ENCODE measurements around the gene OR10A2. TPM values are rescaled to one million over a fixed set of nuclear protein-coding genes. Genes with fewer than 3 reads are reported as not detected.

Gene OR10A2
- total RNA-seq, 1 donor from 2014 or later = not detected

GRCh38 chr11:6856871-6857270 is 6.0 kb upstream of the OR10A2 start:
- TF ChIP-seq, protein P1, sequence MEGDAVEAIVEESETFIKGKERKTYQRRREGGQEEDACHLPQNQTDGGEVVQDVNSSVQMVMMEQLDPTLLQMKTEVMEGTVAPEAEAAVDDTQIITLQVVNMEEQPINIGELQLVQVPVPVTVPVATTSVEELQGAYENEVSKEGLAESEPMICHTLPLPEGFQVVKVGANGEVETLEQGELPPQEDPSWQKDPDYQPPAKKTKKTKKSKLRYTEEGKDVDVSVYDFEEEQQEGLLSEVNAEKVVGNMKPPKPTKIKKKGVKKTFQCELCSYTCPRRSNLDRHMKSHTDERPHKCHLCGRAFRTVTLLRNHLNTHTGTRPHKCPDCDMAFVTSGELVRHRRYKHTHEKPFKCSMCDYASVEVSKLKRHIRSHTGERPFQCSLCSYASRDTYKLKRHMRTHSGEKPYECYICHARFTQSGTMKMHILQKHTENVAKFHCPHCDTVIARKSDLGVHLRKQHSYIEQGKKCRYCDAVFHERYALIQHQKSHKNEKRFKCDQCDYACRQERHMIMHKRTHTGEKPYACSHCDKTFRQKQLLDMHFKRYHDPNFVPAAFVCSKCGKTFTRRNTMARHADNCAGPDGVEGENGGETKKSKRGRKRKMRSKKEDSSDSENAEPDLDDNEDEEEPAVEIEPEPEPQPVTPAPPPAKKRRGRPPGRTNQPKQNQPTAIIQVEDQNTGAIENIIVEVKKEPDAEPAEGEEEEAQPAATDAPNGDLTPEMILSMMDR (IDR thresholded peaks at IDR 0.05) = no peak
- H3K4me3 Mint-ChIP-seq (ENCODE audit: unreplicated experiment) = no peak overlapping the region
- DNase-seq (ENCODE audit: extremely low spot score, unreplicated experiment) = no peak
- no peaks in the 10 kb centered on the region for H3K4me1 Mint-ChIP-seq (ENCODE audit: unreplicated experiment)
- H3K27me3 Mint-ChIP-seq (ENCODE audit: unreplicated experiment) = peaks cover 3% of the 10 kb centered on the region
- peaks cover 12% of the 10 kb centered on the region for H3K9me3 Mint-ChIP-seq (ENCODE audit: unreplicated experiment)
- no peak overlapping the region for H3K27ac Mint-ChIP-seq (ENCODE audit: unreplicated experiment)
- H3K36me3 Mint-ChIP-seq (ENCODE audit: unreplicated experiment) = no peaks in the 10 kb centered on the region

- Mint-ChIP-seq H3K36me3 (ENCODE audit: unreplicated experiment) (no peaks in the 10 kb centered on the region), H3K9me3 (ENCODE audit: unreplicated experiment) (peaks cover 2% of the 10 kb centered on the region), H3K27ac (ENCODE audit: unreplicated experiment) (no peak overlapping the region), H3K27me3 (ENCODE audit: unreplicated experiment) (peaks cover 6% of the 10 kb centered on the region), H3K4me1 (ENCODE audit: unreplicated experiment) (no peaks in the 10 kb centered on the region), H3K4me3 (ENCODE audit: unreplicated experiment) (no peak overlapping the region)
- no peak for DNase-seq (ENCODE audit: extremely low spot score, unreplicated experiment)
- TF ChIP-seq, protein P1 (IDR thresholded peaks at IDR 0.05) = no peak
Measured at GRCh38 chr11:6864438-6864837, 1.6 kb downstream of the OR10A2 start.

GRCh38 chr11:6871278-6871677 is 8.4 kb downstream of the OR10A2 start:
- H3K9me3 Mint-ChIP-seq (ENCODE audit: unreplicated experiment) = no peaks in the 10 kb centered on the region
- no peaks in the 10 kb centered on the region for H3K4me1 Mint-ChIP-seq (ENCODE audit: unreplicated experiment)
- no peak overlapping the region for H3K4me3 Mint-ChIP-seq (ENCODE audit: unreplicated experiment)
- H3K27ac Mint-ChIP-seq (ENCODE audit: unreplicated experiment) = no peak overlapping the region
- TF ChIP-seq, protein P1 (IDR thresholded peaks at IDR 0.05) = no peak
- H3K27me3 Mint-ChIP-seq (ENCODE audit: unreplicated experiment) = peaks cover 3% of the 10 kb centered on the region
- no peak for DNase-seq (ENCODE audit: extremely low spot score, unreplicated experiment)
- no peaks in the 10 kb centered on the region for H3K36me3 Mint-ChIP-seq (ENCODE audit: unreplicated experiment)

DNA sequence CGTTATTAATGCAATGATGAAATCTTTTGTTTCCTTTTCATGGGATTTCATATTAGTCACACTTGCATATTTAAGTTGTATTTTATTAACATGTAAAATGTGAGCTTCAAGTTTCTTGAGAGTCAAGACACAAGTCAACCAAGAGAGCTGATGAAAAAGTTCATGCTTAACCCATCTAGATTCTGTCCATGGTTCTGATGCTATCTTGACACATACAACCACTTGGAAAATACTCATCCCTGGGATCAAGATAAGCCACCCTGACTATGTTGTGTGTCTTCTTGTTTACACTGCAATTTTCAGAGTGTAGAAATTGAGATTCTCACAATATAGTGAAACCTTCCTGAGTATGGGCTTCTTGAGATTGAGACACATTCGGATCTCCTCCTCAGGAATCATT is 12.9 kb downstream of the OR10A2 start:
- Mint-ChIP-seq H3K4me1 (ENCODE audit: unreplicated experiment) (no peaks in the 10 kb centered on the region), H3K27me3 (ENCODE audit: unreplicated experiment) (peaks cover 3% of the 10 kb centered on the region), H3K36me3 (ENCODE audit: unreplicated experiment) (no peaks in the 10 kb centered on the region), H3K9me3 (ENCODE audit: unreplicated experiment) (no peaks in the 10 kb centered on the region), H3K27ac (ENCODE audit: unreplicated experiment) (no peak overlapping the region), H3K4me3 (ENCODE audit: unreplicated experiment) (no peak overlapping the region)
- TF ChIP-seq, protein P1 (IDR thresholded peaks at IDR 0.05) = no peak
- DNase-seq (ENCODE audit: extremely low spot score, unreplicated experiment) = no peak

GRCh38 chr11:6876325-6876724 is 13.5 kb downstream of the OR10A2 start, which contains the start of gene OR10A4:
Gene OR10A4, plus strand, starts transcription at chr11:6876625. Its CDS starts 23 bp downstream, at chr11:6876648.
- no peak for DNase-seq (ENCODE audit: extremely low spot score, unreplicated experiment)
- no peaks in the 10 kb centered on the region for H3K4me1 Mint-ChIP-seq (ENCODE audit: unreplicated experiment)
- TF ChIP-seq, protein P1 (IDR thresholded peaks at IDR 0.05) = no peak
- H3K27me3 Mint-ChIP-seq (ENCODE audit: unreplicated experiment) = peaks cover 3% of the 10 kb centered on the region
- H3K4me3 Mint-ChIP-seq (ENCODE audit: unreplicated experiment) = no peak within 1 kb of the TSS
- H3K9me3 Mint-ChIP-seq (ENCODE audit: unreplicated experiment) = no peaks in the 10 kb centered on the region
- no peak within 1 kb of the TSS for H3K27ac Mint-ChIP-seq (ENCODE audit: unreplicated experiment)
- H3K36me3 Mint-ChIP-seq (ENCODE audit: unreplicated experiment) = no peaks in the 10 kb centered on the region
